SK-N-SH (cell line): ENCODE data around the gene DNAJC1. TPM values are rescaled to one million over a fixed set of nuclear protein-coding genes. Genes with fewer than 3 reads are reported as not detected.

Source experiments
- CTCF ChIA-PET: fragments of 300-600, 350-600 bp; formaldehyde crosslinking; extraction: SDS; loops from one replicate; lab custom pipeline; 2021; lab: Yijun Ruan, JAX
- POLR2A ChIA-PET: fragments of 350-600 bp; sonication (Branson Sonifier 250); formaldehyde crosslinking; extraction: SDS; loops from one replicate; lab custom pipeline; 2020; ENCODE audit warnings: antibody characterized with exemption, inconsistent platforms; lab: Yijun Ruan, JAX
- DNase-seq: peaks from one replicate; pipeline ENCODE4 v3.0.0; 2012
- H2AFZ ChIP-seq: fragments of 200-600 bp; sonication (generic); 2 replicates; pipeline ENCODE4 v1.8.1; 2016; ENCODE audit warnings: antibody characterized with exemption, mild to moderate bottlenecking, low read depth
- H3F3A ChIP-seq: fragments of 200-600 bp; sonication (generic); replicated peaks from 2 replicates; pipeline ENCODE3; 2016; ENCODE audit warnings: antibody characterized with exemption, mild to moderate bottlenecking; ENCODE audit not compliant: insufficient read depth
- H3K27ac ChIP-seq, 2 experiments: fragments of 200-500 bp in 1 of 2; fragments of 200-600 bp in 1 of 2; sonication (Bioruptor generic) in 1 of 2; sonication (generic), shearing (Covaris generic) in 1 of 2; 2 replicates each; pipeline versions ENCODE4 v1.5.1 to v1.6.1; 2014 to 2016; ENCODE audit warnings: low read depth in 2 of 2, inconsistent platforms in 1 of 2, low read length in 1 of 2, mild to moderate bottlenecking in 1 of 2, mixed read lengths in 1 of 2
- H3K27me3 ChIP-seq: fragments of 200-600 bp; sonication (generic), shearing (Covaris generic); 2 replicates; pipeline ENCODE4 v1.6.1; 2016; ENCODE audit warnings: mixed run types; ENCODE audit not compliant: insufficient read depth
- H3K36me3 ChIP-seq, 2 experiments: fragments of 200-500 bp in 1 of 2; fragments of 200-600 bp in 1 of 2; sonication (Bioruptor generic) in 1 of 2; sonication (generic) in 1 of 2; replicated peaks in 1 of 2; 2 replicates each; pipeline versions ENCODE3 to v1.5.1; 2014 to 2016; ENCODE audit warnings: low read length in 1 of 2, mild to moderate bottlenecking in 1 of 2; ENCODE audit not compliant: insufficient read depth in 2 of 2, control insufficient read depth in 1 of 2
- H3K4me1 ChIP-seq, 2 experiments: fragments of 200-500 bp in 1 of 2; fragments of 200-600 bp in 1 of 2; sonication (Bioruptor generic) in 1 of 2; sonication (generic), shearing (Covaris generic) in 1 of 2; 2 replicates each; pipeline versions ENCODE4 v1.5.1 to v1.6.1; 2014 to 2016; ENCODE audit warnings: low read depth in 1 of 2, low read length in 1 of 2, mixed run types in 1 of 2; ENCODE audit not compliant: insufficient read depth in 2 of 2, control insufficient read depth in 1 of 2
- H3K4me2 ChIP-seq: fragments of 200-600 bp; sonication (generic), shearing (Covaris generic); 2 replicates; pipeline ENCODE4 v1.6.1; 2017; ENCODE audit warnings: mixed run types
- H3K4me3 ChIP-seq, 2 experiments: fragments of 200-500 bp in 1 of 2; fragments of 200-600 bp in 1 of 2; sonication (Bioruptor generic) in 1 of 2; sonication (generic), shearing (Covaris generic) in 1 of 2; 2 replicates each; pipeline versions ENCODE4 v1.5.1 to v1.8.1; 2014 to 2016; ENCODE audit warnings: low read depth in 2 of 2, inconsistent platforms in 1 of 2, low read length in 1 of 2, mild to moderate bottlenecking in 1 of 2, mixed read lengths in 1 of 2, moderate library complexity in 1 of 2
- H3K79me2 ChIP-seq: fragments of 200-600 bp; sonication (generic); 2 replicates; pipeline ENCODE4 v1.8.1; 2017; ENCODE audit warnings: mild to moderate bottlenecking; ENCODE audit not compliant: insufficient read depth
- H3K9ac ChIP-seq: fragments of 200-600 bp; sonication (generic); 2 replicates; pipeline ENCODE4 v1.6.1; 2017; ENCODE audit warnings: mixed run types
- H3K9me2 ChIP-seq: fragments of 200-600 bp; sonication (generic); 2 replicates; pipeline ENCODE4 v1.6.1; 2017; ENCODE audit warnings: mixed run types
- H3K9me3 ChIP-seq: fragments of 200-600 bp; sonication (generic); 2 replicates; pipeline ENCODE4 v1.6.1; 2017; ENCODE audit warnings: mixed run types, mild to moderate bottlenecking, moderate library complexity
- H4K20me1 ChIP-seq: fragments of 200-600 bp; sonication (generic); 2 replicates; pipeline ENCODE4 v1.6.1; 2017; ENCODE audit warnings: mild to moderate bottlenecking, mixed run types; ENCODE audit not compliant: insufficient read depth
- CTCF ChIP-seq: fragments of 200-600 bp; sonication (generic); IDR thresholded peaks from 2 replicates; pipeline ENCODE4 v1.6.1; 2017; ENCODE audit warnings: antibody characterized with exemption, mild to moderate bottlenecking, moderate library complexity
- EP300 ChIP-seq, 2 experiments: IDR thresholded peaks; 2 replicates each; pipeline versions ENCODE4 v1.4.0 to v1.6.1; 2012; ENCODE audit warnings: borderline replicate concordance in 1 of 2, low read depth in 1 of 2, low read length in 1 of 2
- FOXM1 ChIP-seq: IDR thresholded peaks from 2 replicates; pipeline ENCODE4 v1.4.0; 2012; ENCODE audit warnings: low read depth, mild to moderate bottlenecking
- IRF3 ChIP-seq: fragments of 150-350 bp; IDR thresholded peaks from 2 replicates; pipeline ENCODE4 v1.6.1; 2016; ENCODE audit warnings: mild to moderate bottlenecking, low read depth, low read length
- MAX ChIP-seq: IDR thresholded peaks from 2 replicates; pipeline ENCODE4 v1.4.0; 2012; ENCODE audit warnings: low read depth
- NFIC ChIP-seq: IDR thresholded peaks from 2 replicates; pipeline ENCODE4 v1.4.0; 2012; ENCODE audit warnings: borderline replicate concordance
- POLR2AphosphoS5 ChIP-seq: IDR thresholded peaks from 2 replicates; pipeline ENCODE4 v1.6.1; 2012; ENCODE audit warnings: low read depth, low read length
- REST ChIP-seq: IDR thresholded peaks from 2 replicates; pipeline ENCODE4 v1.6.1; 2012; ENCODE audit warnings: mild to moderate bottlenecking, low read depth, low read length, moderate library complexity
- RXRA ChIP-seq: IDR thresholded peaks from 2 replicates; pipeline ENCODE4 v1.4.0; 2012; ENCODE audit warnings: low read depth, mild to moderate bottlenecking, borderline replicate concordance
- SIN3A ChIP-seq: IDR thresholded peaks from 2 replicates; pipeline ENCODE4 v1.6.1; 2012; ENCODE audit warnings: low read depth, mild to moderate bottlenecking, low read length, moderate library complexity, borderline replicate concordance
- TAF1 ChIP-seq: IDR thresholded peaks from 2 replicates; pipeline ENCODE4 v1.6.1; 2012; ENCODE audit warnings: low read depth, mild to moderate bottlenecking, low read length, moderate library complexity, borderline replicate concordance
- YY1 ChIP-seq: IDR thresholded peaks from 2 replicates; pipeline ENCODE4 v1.4.0; 2012; ENCODE audit warnings: low read depth, mild to moderate bottlenecking
- polyA plus RNA-seq, 3 experiments: library from polyadenylated mRNA; depleted of rRNA; stranded (reverse); fragments of >200 nt; gene quantifications; 2 replicates each; pipeline ENCODE4 v1.2.3, GENCODE V29; 2012

Gene DNAJC1
- polyA plus RNA-seq, 1 of the 3 experiments (the other 2 are of a cell fraction), result 9.3 TPM

GRCh38 chr10:21926358-21926925 is 77.1 kb downstream of the DNAJC1 start:
- TF ChIP-seq RXRA (no peak), REST (no peak), YY1 (no peak), NFIC (no peak), SIN3A (no peak), MAX (no peak), IRF3 (no peak), FOXM1 (no peak), CTCF (no peak), EP300 (IDR thresholded peaks at IDR 0.05; ENCODE audit: borderline replicate concordance in 1 of 2, low read depth in 1 of 2, low read length in 1 of 2) (no peak), POLR2AphosphoS5 (no peak), TAF1 (no peak)
- peak overlapping the region; percentile 4 to 29; a peak in 3 of 4 replicates for H3K27ac ChIP-seq
- no peaks in the 10 kb centered on the region for H3K27me3 ChIP-seq
- H3K4me3 ChIP-seq, result no peak overlapping the region
- H3K4me1 ChIP-seq, result peaks cover 3 to 29% of the 10 kb centered on the region in 2 experiments; a peak in 3 of 4 replicates
- no peaks in the 10 kb centered on the region for H4K20me1 ChIP-seq
- no peak overlapping the region for H2AFZ ChIP-seq
- POLR2A ChIA-PET, result no interaction called here
- H3F3A ChIP-seq, result no peaks in the 10 kb centered on the region
- DNase-seq, result no peak
- H3K36me3 ChIP-seq, result no peaks in the 10 kb centered on the region
- peak overlapping the region; percentile 17; the same call in 1 of the 2 replicates for H3K4me2 ChIP-seq
- H3K79me2 ChIP-seq, result no peaks in the 10 kb centered on the region
- no peaks in the 10 kb centered on the region for H3K9me3 ChIP-seq
- CTCF ChIA-PET, result interaction anchor here (1.0 to 1.2 kb wide), 3 partner anchors 13 to 27 kb away, joined by 3 to 4 read pairs (median 3); no protein-coding TSS in a partner anchor
- H3K9ac ChIP-seq, result no peak overlapping the region
- no peaks in the 10 kb centered on the region for H3K9me2 ChIP-seq
